Erythroblast (primary cell): ENCODE results near the gene YAE1.
A peak's percentile ranks its signal among the peaks of the same experiment; 100 is the strongest.

Experiments
- GATA1 ChIP-seq: IDR thresholded peaks from 2 replicates; pipeline ENCODE4 v1.6.1; 2011; ENCODE audit warnings: low read depth, mild to moderate bottlenecking, control low read depth, low read length, moderate library complexity
- POLR2A ChIP-seq: IDR thresholded peaks from 2 replicates; pipeline ENCODE4 v1.6.1; 2011; ENCODE audit warnings: mild to moderate bottlenecking, low read length

DNA sequence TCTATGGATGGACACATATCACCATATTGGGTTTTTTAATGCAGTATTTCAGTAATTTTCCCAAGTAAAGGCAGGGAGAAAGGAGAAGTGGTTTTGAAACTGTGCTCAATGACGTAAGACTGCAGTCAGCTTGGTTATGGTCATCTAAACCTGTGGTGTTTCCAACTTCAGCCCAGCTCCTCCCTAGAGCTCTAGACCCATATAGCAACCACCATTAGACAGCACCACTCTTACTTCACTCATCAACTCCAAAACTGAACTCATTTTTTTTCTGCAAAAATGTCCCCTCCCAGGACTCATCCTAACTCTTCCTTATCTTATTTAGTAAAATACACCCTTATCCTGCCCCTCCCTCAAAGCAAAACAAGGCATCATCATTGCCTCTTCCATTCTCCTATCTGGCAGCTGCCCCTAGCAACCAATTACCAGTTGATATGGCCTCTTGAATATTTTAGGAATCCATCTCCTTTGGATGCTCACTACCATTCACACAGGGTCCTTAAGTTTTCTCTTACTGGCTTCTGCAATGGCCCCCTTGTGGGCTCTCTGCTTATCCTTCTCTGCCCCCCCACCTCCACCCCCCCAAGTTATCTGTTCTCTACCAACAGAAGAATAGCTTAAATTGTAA is 55.7 kb downstream of the YAE1 start:
- TF ChIP-seq POLR2A (peak; percentile 25), GATA1 (no peak)
